HepG2 (cell line): ENCODE results near the gene RPUSD3. TPM values are rescaled to one million over a fixed set of nuclear protein-coding genes. Genes with fewer than 3 reads are reported as not detected.

Source experiments
- ATAD3A ChIP-seq: sonication (generic); formaldehyde crosslinking; IDR thresholded peaks from 2 replicates; pipeline ENCODE4 v1.4.0; 2020; ENCODE audit warnings: missing genetic modification reagents
- BORCS8-MEF2B ChIP-seq: sonication (generic); formaldehyde crosslinking; IDR thresholded peaks from 2 replicates; pipeline ENCODE4 v1.8.0; 2022; ENCODE audit warnings: mild to moderate bottlenecking, missing genetic modification reagents
- CREB3 ChIP-seq: sonication (generic); formaldehyde crosslinking; IDR thresholded peaks from 2 replicates; pipeline ENCODE4 v1.5.0; 2020; ENCODE audit warnings: missing genetic modification reagents
- ETV6 ChIP-seq: sonication (generic); formaldehyde crosslinking; conservative IDR thresholded peaks from 2 replicates; pipeline ENCODE4 v1.4.0; 2020; ENCODE audit warnings: missing genetic modification reagents
- FOXA3 ChIP-seq: IDR thresholded peaks from 2 replicates; pipeline ENCODE4 v1.6.1; 2016; ENCODE audit warnings: missing genetic modification reagents, missing compliant biosample characterization
- GABPB1 ChIP-seq: IDR thresholded peaks from 2 replicates; pipeline ENCODE4 v1.6.1; 2016; ENCODE audit warnings: mild to moderate bottlenecking, missing genetic modification reagents, moderate library complexity, missing compliant biosample characterization
- MEIS2 ChIP-seq: sonication (generic); formaldehyde crosslinking; IDR thresholded peaks from 2 replicates; pipeline ENCODE4 v1.9.0; 2021; ENCODE audit warnings: mild to moderate bottlenecking, missing genetic modification reagents
- NFAT5 ChIP-seq: sonication (generic); formaldehyde crosslinking; IDR thresholded peaks from 2 replicates; pipeline ENCODE4 v1.4.0; 2020; ENCODE audit warnings: missing genetic modification reagents
- NR3C1 ChIP-seq: sonication (generic); formaldehyde crosslinking; IDR thresholded peaks from 2 replicates; pipeline ENCODE4 v1.4.0; 2020; ENCODE audit warnings: missing genetic modification reagents
- NRL ChIP-seq: sonication (generic); formaldehyde crosslinking; IDR thresholded peaks from 2 replicates; pipeline ENCODE4 v1.5.0; 2020; ENCODE audit warnings: missing genetic modification reagents, mild to moderate bottlenecking, moderate library complexity, borderline replicate concordance
- POLR2AphosphoS2 ChIP-seq: IDR thresholded peaks from 2 replicates; pipeline ENCODE4 v1.6.1; 2011; ENCODE audit warnings: low read depth, low read length, improper control_type of control experiment
- PPARG ChIP-seq: conservative IDR thresholded peaks from 2 replicates; pipeline ENCODE4 v1.6.1; 2016; ENCODE audit warnings: missing biosample characterization, missing genetic modification reagents
- REST ChIP-seq, 2 experiments: IDR thresholded peaks; 2 replicates each; pipeline ENCODE4 v1.6.1; 2011 to 2012; ENCODE audit warnings: low read length in 2 of 2, borderline replicate concordance in 1 of 2, low read depth in 1 of 2, mild to moderate bottlenecking in 1 of 2, moderate library complexity in 1 of 2
- SMARCC2 ChIP-seq: fragments of 450-650 bp; IDR thresholded peaks from 2 replicates; pipeline ENCODE4 v1.6.1; 2017; ENCODE audit warnings: antibody characterized with exemption, mild to moderate bottlenecking
- USF2 ChIP-seq, 2 experiments: sonication (generic) in 1 of 2; formaldehyde crosslinking in 1 of 2; IDR thresholded peaks; 2 replicates each; pipeline versions ENCODE4 v1.5.1 to v1.6.1; 2011 to 2020; ENCODE audit warnings: borderline replicate concordance in 1 of 2, low read depth in 1 of 2, low read length in 1 of 2, mild to moderate bottlenecking in 1 of 2, missing genetic modification reagents in 1 of 2, moderate library complexity in 1 of 2
- ZFX ChIP-seq: sonication (generic); formaldehyde crosslinking; IDR thresholded peaks from 2 replicates; pipeline ENCODE4 v1.4.0; 2020; ENCODE audit warnings: mild to moderate bottlenecking, low read depth, missing genetic modification reagents, moderate library complexity
- ZNF598 ChIP-seq: sonication (generic); formaldehyde crosslinking; IDR thresholded peaks from 2 replicates; pipeline ENCODE4 v1.5.1; 2020; ENCODE audit warnings: mild to moderate bottlenecking, missing genetic modification reagents, borderline replicate concordance
- polyA plus RNA-seq, 8 experiments: library from polyadenylated mRNA; depleted of rRNA in 3 of 8; stranded (reverse) in 7 of 8; unstranded in 1 of 8; fragments of >200 nt; fragmentation: Illumina TruSeq in 4 of 8; extraction: Trizol in 4 of 8; gene quantifications; 2 replicates each; pipeline versions ENCODE4 v1.2.1 to v1.2.3, GENCODE V29; 2011 to 2016; ENCODE audit warnings: low read depth in 4 of 8, missing spikeins in 1 of 8, mixed read lengths in 1 of 8; ENCODE audit not compliant: insufficient read depth in 1 of 8
- total RNA-seq, 5 experiments: library from RNA; depleted of rRNA; stranded (reverse); fragments of >200 nt; fragmentation: Illumina TruSeq; extraction: Trizol; gene quantifications; 2 replicates each; pipeline ENCODE4 v1.2.3, GENCODE V29; 2016; ENCODE audit warnings: low read depth in 1 of 5

Gene RPUSD3
- total and polyA plus RNA-seq, 2 of the 13 experiments (the other 11 are each of a cell fraction or from before 2014, with no cell fraction given): 32.1 to 48.7 TPM

- TF ChIP-seq BORCS8-MEF2B: peak; percentile 54; the same call in 1 of the 2 replicates
- TF ChIP-seq ZFX: peak; percentile 54
- TF ChIP-seq NRL (CRISPR knock-in tag): no peak
- peak; percentile 49; the same call in 1 of the 2 replicates for TF ChIP-seq PPARG
- TF ChIP-seq FOXA3 (CRISPR knock-in tag): peak; percentile 51
- no peak for TF ChIP-seq ATAD3A (CRISPR knock-in tag)
- no peak for TF ChIP-seq POLR2AphosphoS2
- no peak for TF ChIP-seq USF2 (IDR thresholded peaks at IDR 0.05; ENCODE audit: low read depth, low read length)
- no peak for TF ChIP-seq USF2 (CRISPR knock-in tag; IDR thresholded peaks at IDR 0.05; ENCODE audit: borderline replicate concordance)
- TF ChIP-seq ZNF598 (CRISPR knock-in tag): no peak
- TF ChIP-seq SMARCC2: no peak
- peak; percentile 40; the same call in 1 of the 2 replicates for TF ChIP-seq CREB3 (CRISPR knock-in tag)
- TF ChIP-seq MEIS2 (CRISPR knock-in tag): 0 out of 2 replicates have a peak, but pooled peaks have one; percentile 30
- TF ChIP-seq NFAT5 (CRISPR knock-in tag): no peak
- 0 out of 2 replicates have a peak, but pooled peaks have one; percentile 19 for TF ChIP-seq NR3C1 (CRISPR knock-in tag)
- no peak for TF ChIP-seq REST (IDR thresholded peaks at IDR 0.05; ENCODE audit: borderline replicate concordance in 1 of 2, low read depth in 1 of 2, low read length in 2 of 2)
- peak; percentile 77; the same call in 1 of the 2 replicates for TF ChIP-seq GABPB1 (CRISPR knock-in tag)
- TF ChIP-seq ETV6: no peak
Measured at GRCh38 chr3:9862391-9863057, 18.7 kb upstream of the RPUSD3 start (continued).
